Measurements from ENCODE around the gene SLC39A13.

Gene SLC39A13

GRCh38 chr11:47400768-47401279 is 7.6 kb upstream of the SLC39A13 start:
- Histone ChIP-seq H4K20me1 (ENCODE audit: low read depth, low read length) (no peaks in the 10 kb centered on the region), H3K27ac (ENCODE audit: low read depth, low read length) (peak overlapping the region; percentile 98), H3K4me3 (ENCODE audit: insufficient read depth, low read length, poor library complexity, severe bottlenecking) (peak overlapping the region; percentile 40), H3K79me2 (ENCODE audit: insufficient read depth, low read length) (no peaks in the 10 kb centered on the region), H3K9me2 (replicated peaks; ENCODE audit: insufficient read depth, low read length) (no peaks in the 10 kb centered on the region), H3K4me2 (ENCODE audit: low read depth, low read length, poor library complexity, severe bottlenecking) (peak overlapping the region; percentile 83), H3K9ac (ENCODE audit: low read length) (peak overlapping the region; percentile 70), H3K27me3 (ENCODE audit: low read length) (no peaks in the 10 kb centered on the region), H2AFZ (ENCODE audit: low read depth, low read length, severe bottlenecking) (no peak overlapping the region), H3K9me3 (ENCODE audit: insufficient read depth, low read length) (no peaks in the 10 kb centered on the region), H3K36me3 (ENCODE audit: low read length) (no peaks in the 10 kb centered on the region), H3F3A (ENCODE audit: insufficient read depth) (peaks cover 30% of the 10 kb centered on the region)
- TF ChIP-seq CTCF (IDR thresholded peaks at IDR 0.05; ENCODE audit: insufficient read depth, low read length, poor library complexity, severe bottlenecking) (no peak), EZH2phosphoT487 (conservative IDR thresholded peaks at IDR 0.05; ENCODE audit: low read length) (no peak)

GRCh38 chr11:47403135-47403534 is 5.3 kb upstream of the SLC39A13 start:
- Histone ChIP-seq H3F3A (ENCODE audit: insufficient read depth) (peaks cover 49% of the 10 kb centered on the region), H3K9me2 (replicated peaks; ENCODE audit: insufficient read depth, low read length) (no peaks in the 10 kb centered on the region), H3K36me3 (ENCODE audit: low read length) (no peaks in the 10 kb centered on the region), H3K4me2 (ENCODE audit: low read depth, low read length, poor library complexity, severe bottlenecking) (no peak overlapping the region), H4K20me1 (ENCODE audit: low read depth, low read length) (no peaks in the 10 kb centered on the region), H3K9me3 (ENCODE audit: insufficient read depth, low read length) (no peaks in the 10 kb centered on the region), H3K9ac (ENCODE audit: low read length) (no peak overlapping the region), H2AFZ (ENCODE audit: low read depth, low read length, severe bottlenecking) (no peak overlapping the region), H3K27me3 (ENCODE audit: low read length) (no peaks in the 10 kb centered on the region), H3K4me3 (ENCODE audit: insufficient read depth, low read length, poor library complexity, severe bottlenecking) (no peak overlapping the region), H3K79me2 (ENCODE audit: insufficient read depth, low read length) (no peaks in the 10 kb centered on the region), H3K27ac (ENCODE audit: low read depth, low read length) (0 out of 2 replicates have a peak overlapping the region, but pooled peaks have one; percentile 14)
- TF ChIP-seq EZH2phosphoT487 (conservative IDR thresholded peaks at IDR 0.05; ENCODE audit: low read length) (no peak), CTCF (IDR thresholded peaks at IDR 0.05; ENCODE audit: insufficient read depth, low read length, poor library complexity, severe bottlenecking) (no peak)

- Histone ChIP-seq H3K79me2 (ENCODE audit: insufficient read depth, low read length) (no peaks in the 10 kb centered on the region), H3K27me3 (ENCODE audit: low read length) (no peaks in the 10 kb centered on the region), H3F3A (ENCODE audit: insufficient read depth) (peaks cover 49% of the 10 kb centered on the region), H2AFZ (ENCODE audit: low read depth, low read length, severe bottlenecking) (no peak overlapping the region), H4K20me1 (ENCODE audit: low read depth, low read length) (no peaks in the 10 kb centered on the region), H3K4me3 (ENCODE audit: insufficient read depth, low read length, poor library complexity, severe bottlenecking) (no peak overlapping the region), H3K36me3 (ENCODE audit: low read length) (no peaks in the 10 kb centered on the region), H3K27ac (ENCODE audit: low read depth, low read length) (no peak overlapping the region), H3K9ac (ENCODE audit: low read length) (no peak overlapping the region), H3K4me2 (ENCODE audit: low read depth, low read length, poor library complexity, severe bottlenecking) (no peak overlapping the region), H3K9me3 (ENCODE audit: insufficient read depth, low read length) (no peaks in the 10 kb centered on the region), H3K9me2 (replicated peaks; ENCODE audit: insufficient read depth, low read length) (no peaks in the 10 kb centered on the region)
- TF ChIP-seq EZH2phosphoT487 (conservative IDR thresholded peaks at IDR 0.05; ENCODE audit: low read length) (no peak), CTCF (IDR thresholded peaks at IDR 0.05; ENCODE audit: insufficient read depth, low read length, poor library complexity, severe bottlenecking) (no peak)
Observed at GRCh38 chr11:47403571-47403970, 4.8 kb upstream of the SLC39A13 start.

Measured in SU-DHL-6 (cell line).